Fibroblast of the conjunctiva (primary cell): ENCODE data around the gene KNSTRN.

Source experiments
- DNase-seq: peaks from one replicate; pipeline ENCODE4 v3.0.0-alpha.2; 2010; ENCODE audit warnings: low read depth

Gene KNSTRN

GRCh38 chr15:40382580-40383456, at the start of gene KNSTRN:
KNSTRN (plus strand) TSS chr15:40382721; CDS start chr15:40382836, 115 bp downstream.
- peak; percentile 85 for DNase-seq

DNA sequence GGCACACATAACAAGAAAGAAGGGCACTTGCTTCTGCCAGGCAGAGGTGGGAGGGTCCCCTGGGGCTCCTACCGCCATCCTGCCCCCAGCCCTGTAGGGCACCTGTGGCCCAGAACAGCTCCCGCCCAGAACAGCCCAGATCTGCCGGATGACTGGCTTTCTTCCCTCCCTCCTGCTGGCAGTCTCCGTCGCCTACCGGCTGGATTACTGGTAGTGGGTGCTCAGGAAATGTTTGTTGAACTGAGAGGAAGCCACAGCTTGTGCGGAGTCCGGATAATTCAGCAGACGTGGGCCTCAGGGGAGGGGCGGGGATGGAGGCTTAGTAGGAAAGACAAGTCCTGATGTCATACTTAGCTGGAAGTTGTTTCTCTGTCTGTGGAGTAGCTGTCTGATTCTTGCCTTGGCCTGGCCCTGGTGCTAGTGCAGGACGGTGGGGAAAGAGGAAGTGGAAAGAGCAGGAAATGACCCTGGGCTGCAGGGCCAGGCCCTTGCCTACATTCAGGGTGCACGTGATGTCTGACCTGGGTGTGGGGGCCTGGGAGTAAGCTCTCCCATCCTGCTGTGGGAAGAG, 48.5 kb upstream of the KNSTRN start:
- DNase-seq: no peak

DNA sequence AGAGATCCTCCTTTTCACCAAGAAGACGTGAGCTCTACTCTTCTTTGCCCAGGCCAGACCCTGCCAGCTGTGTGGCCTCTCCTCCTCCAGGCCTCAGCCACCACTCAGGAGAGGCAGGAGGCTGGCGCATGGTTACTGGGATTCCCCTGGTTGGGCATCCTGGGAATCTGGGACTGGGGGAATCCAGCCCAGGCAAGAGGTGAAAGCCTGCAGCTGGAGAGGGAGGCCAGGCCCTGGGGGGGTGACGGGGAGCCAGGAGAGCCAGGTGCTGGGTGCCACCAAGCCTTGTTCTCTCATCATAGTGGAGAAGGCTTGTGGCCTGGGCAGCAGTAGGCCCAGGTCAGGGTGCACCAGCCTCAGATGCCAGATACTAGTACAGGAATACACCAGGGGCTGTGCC, 48.0 kb upstream of the KNSTRN start:
- DNase-seq: no peak

GRCh38 chr15:40334941-40335795, 47.4 kb upstream of the KNSTRN start:
- DNase-seq: no peak

GRCh38 chr15:40335938-40336743, 46.4 kb upstream of the KNSTRN start:
- no peak for DNase-seq

- no peak for DNase-seq
Observed at GRCh38 chr15:40336744-40337122, 45.8 kb upstream of the KNSTRN start.

GRCh38 chr15:40337597-40337996, 44.9 kb upstream of the KNSTRN start:
- DNase-seq: no peak

- DNase-seq: no peak
Observed at GRCh38 chr15:40338041-40338657, 44.4 kb upstream of the KNSTRN start.

DNA sequence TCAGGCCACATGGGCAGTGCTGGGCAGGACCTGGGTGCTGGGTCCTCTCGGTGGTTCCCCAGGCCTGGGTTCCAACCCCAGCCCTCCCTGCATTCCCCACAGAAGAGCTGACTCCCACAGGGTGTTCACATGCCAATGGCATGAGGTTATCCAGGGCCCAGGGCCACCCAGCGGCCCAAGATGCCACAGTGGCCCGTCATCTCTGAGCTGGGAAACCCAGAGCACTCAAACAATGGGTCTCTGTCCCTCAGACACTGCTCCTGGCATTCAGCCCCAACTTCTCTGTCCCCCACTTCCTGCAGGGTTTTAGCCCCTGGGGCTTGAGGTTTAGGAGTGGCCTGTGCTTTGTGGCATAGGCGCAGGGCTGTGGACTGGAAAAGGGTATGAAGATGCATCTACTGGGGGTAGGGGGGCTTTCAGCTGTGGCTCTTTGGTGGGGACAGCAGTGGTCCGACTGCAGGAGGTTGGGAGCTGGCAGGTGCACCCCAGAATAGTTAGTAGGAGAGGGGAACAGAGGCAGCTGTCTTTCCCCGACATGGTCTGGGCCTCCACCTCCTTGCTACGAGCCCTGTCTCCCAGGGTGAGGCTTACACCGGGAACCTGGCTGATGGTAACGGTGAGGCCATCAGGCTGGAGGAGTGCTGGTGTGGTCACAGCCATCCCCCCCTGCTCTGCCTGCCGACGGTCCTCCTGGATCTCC, 43.5 kb upstream of the KNSTRN start:
- no peak for DNase-seq

DNA sequence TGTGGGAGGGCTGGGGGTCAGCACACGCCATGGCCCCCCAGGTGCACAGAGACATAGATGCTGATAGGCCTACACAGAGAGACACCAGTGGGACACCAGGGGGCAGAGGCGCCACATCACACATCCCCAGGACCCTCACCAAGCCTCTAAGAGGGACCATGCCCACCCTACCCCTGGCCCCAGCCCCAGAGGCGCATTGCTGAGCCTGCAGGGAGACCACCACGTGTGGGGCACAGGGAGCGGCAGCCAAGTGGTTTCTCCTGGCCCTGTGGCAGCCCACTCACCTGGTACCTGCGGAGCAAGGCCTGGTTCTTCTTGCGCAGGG, 42.9 kb upstream of the KNSTRN start:
- DNase-seq: no peak

DNA sequence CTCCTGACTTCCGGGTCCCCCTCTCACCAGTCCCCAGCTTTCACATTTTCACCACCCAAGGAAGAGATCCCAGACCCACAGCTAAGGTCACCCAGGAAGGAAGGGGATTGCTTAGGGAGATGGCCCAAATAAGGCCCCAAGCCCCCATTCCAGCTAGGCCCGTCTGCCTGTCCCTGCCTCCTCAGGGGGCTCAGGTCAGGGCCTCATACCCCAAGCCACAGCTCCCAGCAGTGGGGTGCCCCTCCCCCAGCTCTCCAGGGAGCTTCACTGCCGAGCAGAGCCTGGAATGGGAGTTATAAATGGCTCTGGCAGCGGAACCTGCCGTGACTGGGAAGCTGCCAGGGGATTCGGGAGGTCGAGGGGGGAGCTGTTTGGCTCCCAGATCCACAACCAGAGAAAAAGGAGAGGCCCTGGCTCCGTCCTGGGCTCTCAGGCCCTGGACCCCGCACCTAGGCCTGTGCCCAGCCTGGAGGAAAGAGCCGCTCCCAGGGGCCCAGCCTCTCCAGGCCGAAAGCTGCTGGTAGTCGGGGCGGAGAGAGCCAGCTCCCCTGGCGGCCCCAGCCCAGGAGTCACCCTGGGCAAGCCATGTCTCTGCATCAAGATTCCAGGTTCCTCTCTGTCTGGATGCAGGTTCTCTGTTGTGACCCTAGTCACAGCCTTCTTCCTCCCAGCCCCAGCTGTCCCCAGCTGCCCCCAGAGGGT, 42.3 kb upstream of the KNSTRN start:
- no peak for DNase-seq

DNA sequence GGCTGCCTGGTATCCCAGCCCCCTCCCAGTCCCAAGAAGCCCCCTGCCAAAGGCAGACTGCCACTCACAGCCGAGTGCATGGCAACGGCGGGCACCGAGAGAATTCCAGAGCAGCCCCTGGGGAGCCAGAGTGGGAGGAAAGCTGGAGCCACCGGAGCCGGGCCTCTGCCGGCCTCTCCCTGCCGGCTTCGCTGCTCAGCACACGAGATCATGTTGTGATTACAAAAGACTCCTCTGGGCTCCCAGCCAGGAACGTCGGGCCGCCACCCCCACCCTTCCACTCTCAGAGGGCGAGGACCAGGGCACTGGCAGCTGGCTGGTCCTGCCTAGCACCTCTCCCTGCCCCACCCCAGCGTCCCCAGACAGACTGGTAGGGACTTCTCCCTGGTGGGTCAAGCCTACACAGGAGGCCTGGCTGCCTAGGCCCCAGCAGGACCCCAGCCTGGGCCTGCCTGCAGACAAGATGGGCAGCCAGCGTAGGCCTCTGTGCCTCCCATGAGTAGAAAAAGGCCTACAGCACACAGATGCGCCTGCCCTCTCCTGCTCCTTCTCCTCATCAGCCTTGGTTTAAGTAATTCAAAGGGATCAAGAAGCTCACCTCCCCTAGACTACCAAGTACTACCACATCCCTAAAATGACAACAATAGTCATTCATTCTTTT, 41.7 kb upstream of the KNSTRN start, which contains the start of gene CCDC9B:
CCDC9B (minus strand) TSS at position 200 of the 661 bp plus-strand sequence; CDS start at position 80, 120 bp downstream.
- DNase-seq: peak; percentile 72

DNA sequence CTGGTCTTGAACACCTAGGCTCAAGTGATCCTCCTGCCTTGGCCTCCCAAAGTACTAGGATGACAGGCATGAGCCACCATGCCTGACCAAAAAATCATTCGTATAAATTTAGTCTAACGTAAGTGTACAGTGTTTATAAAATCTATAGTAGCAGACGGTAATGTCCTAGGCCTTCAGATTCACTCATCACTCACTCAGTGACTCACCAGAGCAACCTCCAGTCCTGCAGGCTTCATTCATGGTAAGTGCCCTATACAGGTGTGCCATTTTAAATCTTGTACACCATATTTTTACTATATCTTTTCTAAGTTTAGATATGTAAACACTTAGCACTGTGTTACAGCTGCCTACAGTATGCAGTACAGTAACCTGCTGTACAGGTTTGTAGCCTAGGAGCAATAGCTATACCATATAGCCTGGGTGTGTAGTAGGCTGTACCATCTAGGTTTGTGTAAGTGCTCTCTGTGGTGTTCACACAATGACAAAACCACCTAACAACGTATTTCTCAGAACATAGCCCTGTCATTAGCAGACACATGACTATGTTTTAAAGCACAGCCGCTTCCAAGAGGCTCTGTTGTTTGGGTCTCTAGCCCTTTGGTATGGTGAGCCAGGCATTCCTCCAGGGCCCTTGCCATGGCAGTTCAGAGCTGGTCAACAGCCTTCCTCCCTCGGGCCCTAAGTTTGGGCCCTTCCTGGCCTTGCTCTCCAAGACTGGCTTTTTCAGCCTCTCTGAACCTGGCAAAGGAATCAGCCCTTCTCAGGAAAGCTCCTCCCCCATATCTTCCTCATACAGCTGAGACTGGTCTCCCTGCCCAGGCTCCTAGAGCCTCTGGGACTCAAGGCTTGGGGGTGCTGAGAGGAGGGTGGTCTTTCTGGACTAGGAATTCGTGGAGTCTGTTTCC, 39.9 kb upstream of the KNSTRN start:
- no peak for DNase-seq

DNA sequence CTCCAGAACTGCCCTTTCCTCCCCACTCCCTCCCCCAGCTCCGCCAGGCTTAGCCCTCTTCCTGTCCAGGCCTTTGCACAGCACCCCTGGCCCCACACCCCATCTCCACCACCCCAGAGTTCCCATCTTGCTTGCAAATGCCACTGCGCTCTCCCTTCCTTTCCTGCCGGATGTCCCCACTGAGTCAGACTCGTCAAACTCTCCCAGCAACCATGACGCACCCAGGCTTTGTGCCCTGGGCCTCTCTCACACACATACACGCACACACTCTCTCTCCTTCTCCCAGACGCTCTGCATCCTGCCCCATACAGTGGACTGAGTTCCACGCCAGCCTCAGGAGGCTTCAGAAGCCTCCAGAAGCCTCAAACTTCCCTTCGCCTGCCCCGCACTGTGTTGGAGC, 39.0 kb upstream of the KNSTRN start:
- no peak for DNase-seq

DNA sequence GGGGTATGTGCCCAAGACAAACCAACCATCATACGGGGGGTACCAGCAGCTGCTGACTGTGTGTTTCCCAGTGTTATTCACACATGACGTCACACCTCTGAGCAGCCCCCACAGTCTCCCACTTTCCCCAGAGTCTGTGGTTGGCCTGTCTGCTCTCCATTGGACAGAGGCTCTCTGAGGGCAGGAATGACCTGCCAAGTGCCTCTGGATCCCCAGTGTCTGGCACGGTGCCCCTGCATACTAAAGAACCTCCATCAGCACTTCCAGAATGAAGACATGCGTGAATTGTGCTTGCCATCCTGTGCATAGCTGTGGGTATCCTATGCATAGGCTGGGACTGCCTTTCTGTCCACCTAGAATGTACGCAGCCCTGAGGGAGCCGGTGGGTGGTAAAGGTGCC, 38.3 kb upstream of the KNSTRN start:
- DNase-seq: no peak

DNA sequence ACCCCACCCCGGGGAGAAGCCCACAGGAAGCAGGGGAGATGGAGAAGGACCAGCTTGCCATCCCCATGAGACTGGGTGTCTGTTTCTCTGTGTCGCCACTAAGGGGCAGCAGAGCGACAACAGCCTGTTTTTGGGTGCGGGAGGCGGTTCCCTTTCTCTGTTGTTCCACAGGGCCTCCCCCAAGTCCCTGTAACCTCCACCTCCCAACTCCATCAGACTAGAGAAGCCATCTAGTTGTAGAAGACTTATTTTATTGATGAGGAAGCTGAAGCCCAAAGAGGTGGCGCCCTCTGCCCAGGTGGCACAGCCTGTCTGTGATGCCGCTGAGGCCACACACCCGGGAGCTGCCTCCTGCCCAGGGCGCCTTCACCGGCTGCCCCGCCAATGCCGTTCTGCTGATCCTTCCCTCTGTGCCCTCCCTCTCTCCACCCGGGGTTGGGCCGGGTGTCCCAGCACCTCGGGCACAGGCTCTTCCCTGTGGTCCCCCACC, 37.8 kb upstream of the KNSTRN start:
- DNase-seq: peak; percentile 43

DNA sequence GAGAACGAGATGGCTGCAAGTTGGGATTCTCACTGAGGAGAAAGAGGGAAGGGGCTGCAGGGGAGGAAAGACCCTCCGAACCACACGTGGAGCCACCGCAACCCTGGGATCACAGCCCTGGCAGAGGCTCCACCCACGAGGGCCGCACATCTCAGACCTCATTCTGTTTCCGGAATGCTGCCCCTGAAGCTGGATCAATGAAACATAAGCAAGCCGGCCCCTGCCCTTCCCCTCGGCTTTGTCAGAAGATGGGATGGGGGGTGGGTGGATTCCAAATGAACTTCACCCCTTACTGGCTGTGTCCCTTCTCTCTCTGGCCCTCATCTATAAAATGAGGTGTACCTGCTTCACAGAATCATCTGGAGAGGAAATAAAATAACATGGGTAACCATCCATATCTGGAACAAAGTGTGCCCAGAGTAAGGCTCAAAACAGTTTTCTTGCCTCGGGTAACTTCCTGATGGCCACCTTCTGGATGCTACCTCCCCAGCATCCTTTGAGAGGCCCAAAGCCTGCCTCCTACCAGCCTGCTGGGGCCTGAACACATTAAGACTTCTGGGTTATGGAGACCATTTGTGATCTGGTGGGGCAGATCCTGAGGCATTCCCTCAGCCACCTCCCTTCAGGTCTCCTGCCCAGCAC, 37.2 kb upstream of the KNSTRN start:
- no peak for DNase-seq
